CD4-positive, CD25-positive, alpha-beta regulatory T cell (primary cell): Measurements from ENCODE around the gene HPCAL1. TPM values are rescaled to one million over a fixed set of nuclear protein-coding genes. Genes with fewer than 3 reads are reported as not detected.

ENCODE experiments used
- ATAC-seq, 2 donors: fragments of 150-1000 bp; cut with Tn5 transposase; one replicate each; pipeline ENCODE4 v1.10.0; 2021; ENCODE audit warnings: low read depth in 2 of 2, moderate number of reproducible peaks in 2 of 2, moderate library complexity in 1 of 2
- DNase-seq, 3 donors: peaks; one replicate each; pipeline versions ENCODE4 v3.0.0 to v3.0.0-alpha.2; 2012 to 2022; ENCODE audit warnings: mixed read lengths in 1 of 3
- H3K27ac ChIP-seq: one replicate; pipeline ENCODE4 v1.7.0; 2013; ENCODE audit warnings: mild to moderate bottlenecking, low read length; ENCODE audit not compliant: insufficient read depth, poor library complexity, severe bottlenecking
- H3K27me3 ChIP-seq: one replicate; pipeline ENCODE4 v1.7.0; 2013; ENCODE audit warnings: low read length; ENCODE audit not compliant: control insufficient read depth, insufficient read depth
- H3K36me3 ChIP-seq: one replicate; pipeline ENCODE4 v1.7.0; 2013; ENCODE audit warnings: mild to moderate bottlenecking, low read length, moderate library complexity; ENCODE audit not compliant: control insufficient read depth, insufficient read depth
- H3K4me1 ChIP-seq: 2 replicates; pipeline ENCODE4 v1.7.0; 2013; ENCODE audit warnings: mild to moderate bottlenecking, low read length; ENCODE audit not compliant: insufficient read depth, control insufficient read depth, poor library complexity, severe bottlenecking
- H3K4me3 ChIP-seq: one replicate; pipeline ENCODE4 v1.7.0; 2013; ENCODE audit warnings: low read depth, mild to moderate bottlenecking, low read length, moderate library complexity
- H3K9me3 ChIP-seq, 2 experiments: 1 replicate in 1 of 2; 2 replicates in 1 of 2; pipeline ENCODE4 v1.7.0; 2013; ENCODE audit warnings: low read length in 2 of 2, mild to moderate bottlenecking in 1 of 2, moderate library complexity in 1 of 2; ENCODE audit not compliant: control insufficient read depth in 2 of 2
- H3K27ac Mint-ChIP-seq, 3 donors: one replicate each; pipeline ENCODE4 v1.8.0; 2020 to 2022; ENCODE audit warnings: mild to moderate bottlenecking in 3 of 3, mixed read lengths in 3 of 3, moderate library complexity in 2 of 3
- H3K27me3 Mint-ChIP-seq: one replicate; pipeline ENCODE4 v1.8.0; 2022; ENCODE audit warnings: mild to moderate bottlenecking, mixed read lengths
- H3K36me3 Mint-ChIP-seq: one replicate; pipeline ENCODE4 v1.8.0; 2020; ENCODE audit warnings: mixed read lengths
- H3K4me1 Mint-ChIP-seq, 4 donors: one replicate each; pipeline ENCODE4 v1.8.0; 2020 to 2022; ENCODE audit warnings: mixed read lengths in 4 of 4, mild to moderate bottlenecking in 1 of 4
- H3K4me3 Mint-ChIP-seq, 4 donors: one replicate each; pipeline ENCODE4 v1.8.0; 2020 to 2022; ENCODE audit warnings: mild to moderate bottlenecking in 4 of 4, mixed read lengths in 4 of 4, moderate library complexity in 3 of 4
- H3K9me3 Mint-ChIP-seq, 7 donors: one replicate each; pipeline ENCODE4 v1.8.0; 2020 to 2022; ENCODE audit warnings: mixed read lengths in 7 of 7, mild to moderate bottlenecking in 3 of 7, moderate library complexity in 2 of 7
- polyA plus RNA-seq, 4 donors: library from polyadenylated mRNA; unstranded; fragments of 300-500 nt; fragmentation: Illumina TruSeq; gene quantifications; one replicate each; pipeline ENCODE4 v1.2.3, GENCODE V29; 2021
- total RNA-seq: library from RNA; stranded (reverse); gene quantifications from one replicate; pipeline ENCODE4 v1.2.3, GENCODE V29; 2022

The HPCAL1 gene
- total and polyA plus RNA-seq, 5 donors from 2014 or later, result 33.8 to 95.6 (median 84.8) TPM

DNA sequence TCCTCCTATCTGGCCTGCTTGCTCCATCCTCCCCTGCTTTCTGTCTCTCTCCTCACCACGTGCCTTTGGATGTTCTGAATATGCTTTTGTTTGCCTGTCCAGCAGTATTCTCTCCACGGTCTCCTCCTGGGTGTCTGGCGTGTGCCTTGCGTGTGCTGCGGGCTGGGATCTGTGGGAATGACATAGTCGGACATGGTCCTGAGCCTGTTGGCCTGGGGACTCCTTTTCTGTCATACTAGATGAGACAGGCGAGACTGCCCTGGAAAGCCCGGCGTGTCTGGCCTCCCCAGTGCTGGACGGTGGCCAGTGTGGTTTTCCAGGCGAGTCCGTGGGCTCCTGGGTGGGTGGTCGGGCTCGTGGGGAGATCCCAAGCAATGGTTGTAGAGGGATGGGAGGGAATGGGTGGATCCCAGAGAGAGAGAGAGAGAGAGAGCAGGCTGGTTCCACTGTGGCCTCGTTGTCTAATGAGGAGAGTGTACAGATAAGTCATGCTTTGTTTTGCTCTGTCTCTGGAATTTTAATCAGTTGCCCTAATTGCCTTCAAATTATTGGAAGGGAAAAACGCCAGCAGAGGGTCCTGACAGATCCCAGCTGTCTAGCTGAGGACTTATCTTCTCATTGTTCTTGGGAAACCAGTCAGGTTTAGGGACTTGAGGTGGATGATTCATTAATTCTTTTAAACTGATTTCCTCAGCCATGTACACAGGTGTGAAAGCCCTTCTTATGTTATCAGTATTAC, 58.3 kb downstream of the HPCAL1 start:
- Mint-ChIP-seq H3K9me3 (no peaks in the 10 kb centered on the region), H3K36me3 (peaks cover 11% of the 10 kb centered on the region), H3K4me3 (no peak overlapping the region), H3K27ac (peak overlapping the region; percentile 11 to 84 (median 18)), H3K4me1 (peaks cover 0 to 46% (median 13%) of the 10 kb centered on the region in 4 donors), H3K27me3 (no peaks in the 10 kb centered on the region)
- ATAC-seq (no peak), DNase-seq (no peak)
- Histone ChIP-seq H3K36me3 (no peaks in the 10 kb centered on the region), H3K27me3 (no peaks in the 10 kb centered on the region), H3K9me3 (no peaks in the 10 kb centered on the region), H3K27ac (no peak overlapping the region), H3K4me1 (no peaks in the 10 kb centered on the region), H3K4me3 (no peak overlapping the region)

DNA sequence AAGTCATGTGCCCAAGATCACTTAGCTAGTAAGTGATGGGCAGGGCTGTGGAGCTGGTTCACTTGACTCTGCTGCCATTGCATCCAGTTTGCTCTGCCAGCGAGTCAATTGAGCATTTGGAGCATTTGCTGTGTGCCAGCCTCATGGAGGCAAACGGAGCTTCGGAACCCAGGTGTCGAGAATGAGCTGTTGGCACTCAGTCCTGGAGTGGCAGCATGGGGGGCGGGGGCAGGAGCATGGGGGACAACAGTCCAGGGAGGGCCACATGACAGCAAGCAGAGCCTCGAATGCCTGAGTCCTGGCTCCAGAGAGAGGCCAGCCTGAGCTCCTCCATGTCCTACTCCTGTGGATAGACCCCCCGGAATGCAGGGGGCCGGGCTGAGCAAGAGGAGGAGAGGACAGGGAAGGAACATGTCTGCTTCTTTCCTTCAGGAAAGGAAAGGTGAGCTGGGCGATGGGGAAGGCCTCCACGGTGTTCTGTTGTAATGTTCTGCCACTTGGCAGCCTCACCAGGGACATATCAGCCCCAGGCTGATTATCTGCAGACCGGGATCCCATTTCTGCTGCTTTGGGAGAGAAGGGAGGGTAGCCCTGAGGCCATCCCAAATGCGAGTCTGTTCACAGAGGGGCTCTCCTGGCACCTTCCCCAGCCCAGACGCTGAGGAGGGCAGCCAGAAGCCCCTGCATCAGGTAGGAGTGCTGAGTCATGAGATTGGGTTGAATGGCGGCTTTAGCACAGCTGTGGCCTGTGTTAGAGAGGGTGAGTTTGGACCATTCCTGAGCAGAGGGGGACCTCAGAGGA, 59.6 kb downstream of the HPCAL1 start:
- peak overlapping the region in 1 of 3 donors; percentile 46 for H3K27ac Mint-ChIP-seq

DNA sequence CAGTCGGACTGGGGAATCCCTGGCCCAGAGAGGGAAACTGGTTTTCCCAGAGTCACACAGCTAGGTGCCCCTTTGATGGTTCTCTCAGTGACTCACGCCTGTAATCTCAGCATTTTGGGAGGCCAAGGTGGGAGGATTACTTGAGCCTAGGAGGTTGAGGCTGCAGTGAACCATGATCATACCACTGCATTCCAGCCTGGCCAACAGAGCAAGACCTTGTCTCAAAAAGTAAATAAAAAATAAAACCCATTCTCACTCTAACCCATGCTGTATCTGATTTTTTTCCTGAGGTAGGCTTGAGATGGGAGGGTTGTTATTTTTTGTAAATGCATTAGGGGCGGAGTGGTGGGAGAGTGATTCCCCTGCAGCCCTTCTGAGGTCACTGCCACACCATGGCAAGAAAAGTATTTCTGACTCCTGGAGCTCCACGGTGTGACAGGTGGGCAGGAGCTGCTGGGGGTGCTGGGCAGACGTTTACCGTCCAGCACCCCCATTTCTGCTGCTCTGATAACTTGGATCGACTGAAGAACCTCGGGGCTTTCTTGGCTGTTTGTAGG, 60.3 kb downstream of the HPCAL1 start:
- Histone ChIP-seq H3K4me3 (no peak overlapping the region), H3K36me3 (no peaks in the 10 kb centered on the region), H3K27ac (no peak overlapping the region), H3K27me3 (no peaks in the 10 kb centered on the region), H3K9me3 (no peaks in the 10 kb centered on the region), H3K4me1 (no peaks in the 10 kb centered on the region)
- Mint-ChIP-seq H3K4me1 (peaks cover 5 to 52% (median 19%) of the 10 kb centered on the region in 4 donors), H3K9me3 (no peaks in the 10 kb centered on the region), H3K27ac (peak overlapping the region in 1 of 3 donors; percentile 55), H3K27me3 (no peaks in the 10 kb centered on the region), H3K36me3 (peaks cover 6% of the 10 kb centered on the region), H3K4me3 (no peak overlapping the region)
- DNase-seq (no peak), ATAC-seq (no peak)

More for the DNA sequence above, 59.6 kb downstream of the HPCAL1 start:
- DNase-seq (no peak), ATAC-seq (no peak)
- no peak overlapping the region for H3K4me3 Mint-ChIP-seq
- Histone ChIP-seq H3K4me3 (no peak overlapping the region), H3K9me3 (no peaks in the 10 kb centered on the region), H3K36me3 (no peaks in the 10 kb centered on the region), H3K27ac (no peak overlapping the region), H3K4me1 (no peaks in the 10 kb centered on the region), H3K27me3 (no peaks in the 10 kb centered on the region)
- no peaks in the 10 kb centered on the region for H3K9me3 Mint-ChIP-seq
- peaks cover 5 to 49% (median 17%) of the 10 kb centered on the region in 4 donors for H3K4me1 Mint-ChIP-seq
- peaks cover 8% of the 10 kb centered on the region for H3K36me3 Mint-ChIP-seq
- H3K27me3 Mint-ChIP-seq, result no peaks in the 10 kb centered on the region

DNA sequence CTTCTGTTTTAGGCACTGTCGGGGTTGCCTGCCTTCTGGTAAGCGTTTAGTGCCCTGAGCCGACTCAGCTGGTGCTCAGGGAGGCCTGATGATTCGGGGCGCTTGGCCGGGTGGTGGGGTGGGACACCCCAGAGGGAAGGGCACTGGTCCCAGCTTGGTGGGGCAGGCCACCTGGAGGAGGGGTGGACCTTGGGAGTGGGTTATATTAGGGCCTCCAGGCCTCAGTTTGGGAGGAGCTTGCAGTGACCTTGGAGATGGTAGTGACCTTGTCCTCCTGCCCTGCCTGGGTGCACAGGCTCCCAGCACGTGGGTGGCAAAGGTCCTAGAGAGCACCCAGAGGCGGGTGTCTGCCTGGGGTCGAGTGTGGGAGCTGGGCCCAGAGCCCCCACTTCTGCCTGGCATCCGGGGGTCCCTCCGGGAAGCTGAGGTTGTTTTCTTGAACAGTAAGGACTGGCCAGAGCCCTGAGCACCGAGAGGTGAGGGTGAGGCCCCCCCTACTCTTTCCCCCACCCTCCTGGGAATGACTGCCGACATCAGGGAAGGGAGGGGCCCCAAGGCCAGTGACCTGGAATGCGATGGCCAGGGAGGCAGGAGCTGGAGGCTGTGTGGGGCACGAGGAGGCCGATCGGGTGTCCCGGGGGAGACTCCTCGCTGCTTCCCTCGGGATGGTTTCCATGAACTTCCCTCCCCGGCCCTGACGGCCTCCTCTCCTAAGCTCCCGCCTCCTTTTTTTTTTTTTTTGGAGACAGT, 61.3 kb downstream of the HPCAL1 start:
- Histone ChIP-seq H3K27me3 (no peaks in the 10 kb centered on the region), H3K4me1 (no peaks in the 10 kb centered on the region), H3K27ac (no peak overlapping the region), H3K9me3 (no peaks in the 10 kb centered on the region), H3K4me3 (no peak overlapping the region), H3K36me3 (no peaks in the 10 kb centered on the region)
- H3K9me3 Mint-ChIP-seq, result no peaks in the 10 kb centered on the region
- H3K27ac Mint-ChIP-seq, result no peak overlapping the region
- H3K4me1 Mint-ChIP-seq, result peaks cover 5 to 53% (median 19%) of the 10 kb centered on the region in 4 donors
- no peak overlapping the region for H3K4me3 Mint-ChIP-seq
- ATAC-seq, result no peak
- H3K36me3 Mint-ChIP-seq, result peaks cover 3% of the 10 kb centered on the region
- no peak for DNase-seq
- H3K27me3 Mint-ChIP-seq, result no peaks in the 10 kb centered on the region

DNA sequence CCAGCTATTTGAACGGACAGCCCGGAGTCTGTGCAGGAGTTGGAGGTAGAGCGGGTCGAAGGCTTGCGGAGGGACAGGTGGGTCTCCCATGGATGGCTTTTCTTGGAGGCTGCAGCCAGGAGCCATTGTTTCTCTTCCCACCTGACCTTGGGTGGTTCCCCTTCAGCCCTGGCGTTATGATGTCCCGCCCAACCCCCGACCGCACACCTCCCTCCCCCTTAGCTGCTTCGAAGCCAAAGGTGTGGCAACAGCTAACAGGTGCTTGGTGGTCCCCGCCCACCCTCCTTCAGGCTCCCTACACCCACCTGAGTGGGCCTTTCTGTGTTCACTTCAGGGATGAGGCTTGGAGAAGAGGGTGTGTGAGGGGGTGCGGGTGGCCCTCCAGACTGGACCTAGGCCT, 62.7 kb downstream of the HPCAL1 start:
- no peak overlapping the region for H3K27ac ChIP-seq
- no peak overlapping the region for H3K4me3 ChIP-seq
- H3K4me3 Mint-ChIP-seq, result no peak overlapping the region
- no peaks in the 10 kb centered on the region for H3K9me3 Mint-ChIP-seq
- H3K27ac Mint-ChIP-seq, result no peak overlapping the region
- H3K27me3 Mint-ChIP-seq, result no peaks in the 10 kb centered on the region
- H3K27me3 ChIP-seq, result no peaks in the 10 kb centered on the region
- H3K36me3 ChIP-seq, result peaks cover 2% of the 10 kb centered on the region
- H3K9me3 ChIP-seq, result no peaks in the 10 kb centered on the region
- peaks cover 5 to 62% (median 27%) of the 10 kb centered on the region in 4 donors for H3K4me1 Mint-ChIP-seq
- peaks cover 3% of the 10 kb centered on the region for H3K36me3 Mint-ChIP-seq
- no peaks in the 10 kb centered on the region for H3K4me1 ChIP-seq
- ATAC-seq (no peak), DNase-seq (no peak)

DNA sequence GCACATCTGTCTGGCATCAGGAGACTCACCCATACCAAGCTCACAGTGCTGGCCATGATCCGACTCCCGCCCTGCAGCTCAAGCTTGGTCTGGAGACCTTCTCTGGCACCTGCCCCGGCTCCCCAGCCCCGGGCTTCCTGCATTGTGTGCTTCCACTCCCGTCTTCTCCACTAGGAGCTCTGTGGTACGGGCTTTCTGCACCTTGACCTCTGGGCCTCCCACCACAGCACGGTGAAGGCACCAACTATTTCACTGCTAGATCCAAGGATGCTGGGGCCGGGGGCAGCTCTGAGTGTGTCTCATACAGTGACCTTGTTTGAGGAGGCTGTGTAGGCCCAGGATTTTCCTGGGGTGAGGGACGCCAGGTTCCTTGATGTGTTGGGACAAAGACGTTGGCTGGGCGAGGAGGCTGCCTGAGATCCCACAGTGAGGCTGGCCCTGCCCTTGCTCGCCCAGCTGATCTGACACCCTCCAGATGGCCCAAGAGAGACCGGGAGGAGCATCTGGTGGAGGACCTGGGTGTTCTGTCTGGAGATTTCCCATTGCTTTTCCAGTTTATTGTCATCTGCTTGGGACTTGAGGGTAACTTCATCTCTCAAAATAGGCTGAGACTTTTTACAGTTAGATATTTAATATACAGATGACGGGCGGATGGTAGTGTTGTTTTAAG, 64.0 kb downstream of the HPCAL1 start:
- Histone ChIP-seq H3K4me3 (no peak overlapping the region), H3K36me3 (peaks cover 2% of the 10 kb centered on the region), H3K27me3 (no peaks in the 10 kb centered on the region), H3K4me1 (no peaks in the 10 kb centered on the region), H3K9me3 (no peaks in the 10 kb centered on the region), H3K27ac (no peak overlapping the region)
- Mint-ChIP-seq H3K27me3 (no peaks in the 10 kb centered on the region), H3K36me3 (no peaks in the 10 kb centered on the region), H3K9me3 (no peaks in the 10 kb centered on the region), H3K4me1 (peaks cover 5 to 56% (median 23%) of the 10 kb centered on the region in 4 donors), H3K4me3 (peak overlapping the region in 1 of 4 donors; percentile 21), H3K27ac (peak overlapping the region; percentile 35 to 76 (median 74))
- ATAC-seq (no peak), DNase-seq (no peak)
